ENCODE measurements around the gene USH1G.

Gene USH1G

GRCh38 chr17:74954665-74955421 is 31.8 kb upstream of the USH1G start:
- no peak for TF ChIP-seq CTCF (IDR thresholded peaks at IDR 0.05; ENCODE audit: insufficient read depth, low read length, poor library complexity, severe bottlenecking)
- Histone ChIP-seq H3K27me3 (replicated peaks; ENCODE audit: control insufficient read depth, insufficient read depth, low read length) (no peaks in the 10 kb centered on the region), H3K36me3 (ENCODE audit: control insufficient read depth, insufficient read depth, low read length) (no peaks in the 10 kb centered on the region), H3K4me3 (replicated peaks; ENCODE audit: low read depth, low read length) (no peak overlapping the region)
- no peak for DNase-seq (ENCODE audit: extremely low read depth, insufficient read length)

DNA sequence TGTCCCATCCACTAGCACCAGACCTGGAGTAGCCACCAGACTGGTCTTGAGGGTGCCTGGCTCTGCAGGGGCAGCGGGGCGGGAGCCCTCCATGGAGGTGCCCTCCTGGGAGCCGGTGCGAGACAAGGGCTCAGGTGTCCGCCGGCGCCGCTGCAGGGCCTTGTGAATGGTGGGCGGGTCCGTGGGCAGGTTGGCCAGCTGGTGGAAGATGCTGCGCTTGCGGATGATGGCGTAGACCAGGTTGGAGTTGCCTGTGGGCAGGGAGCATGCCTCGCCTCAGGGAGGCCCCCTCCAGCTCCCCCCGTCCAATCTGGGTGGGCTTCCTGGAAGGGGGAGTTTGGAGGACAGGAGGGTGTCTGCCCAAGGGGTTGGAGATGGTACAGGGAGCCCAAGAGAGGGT is 31.1 kb upstream of the USH1G start:
- H3K27me3 ChIP-seq (replicated peaks; ENCODE audit: control insufficient read depth, insufficient read depth, low read length), result no peaks in the 10 kb centered on the region
- H3K36me3 ChIP-seq (ENCODE audit: control insufficient read depth, insufficient read depth, low read length), result no peaks in the 10 kb centered on the region
- TF ChIP-seq CTCF (IDR thresholded peaks at IDR 0.05; ENCODE audit: insufficient read depth, low read length, poor library complexity, severe bottlenecking), result no peak
- no peak for DNase-seq (ENCODE audit: extremely low read depth, insufficient read length)
- H3K4me3 ChIP-seq (replicated peaks; ENCODE audit: low read depth, low read length), result no peak overlapping the region

GRCh38 chr17:74953134-74953687 is 30.2 kb upstream of the USH1G start:
- H3K27me3 ChIP-seq (replicated peaks; ENCODE audit: control insufficient read depth, insufficient read depth, low read length), result no peaks in the 10 kb centered on the region
- no peak overlapping the region for H3K4me3 ChIP-seq (replicated peaks; ENCODE audit: low read depth, low read length)
- no peak for TF ChIP-seq CTCF (IDR thresholded peaks at IDR 0.05; ENCODE audit: insufficient read depth, low read length, poor library complexity, severe bottlenecking)
- DNase-seq (ENCODE audit: extremely low read depth, insufficient read length), result no peak
- H3K36me3 ChIP-seq (ENCODE audit: control insufficient read depth, insufficient read depth, low read length), result no peaks in the 10 kb centered on the region

DNA sequence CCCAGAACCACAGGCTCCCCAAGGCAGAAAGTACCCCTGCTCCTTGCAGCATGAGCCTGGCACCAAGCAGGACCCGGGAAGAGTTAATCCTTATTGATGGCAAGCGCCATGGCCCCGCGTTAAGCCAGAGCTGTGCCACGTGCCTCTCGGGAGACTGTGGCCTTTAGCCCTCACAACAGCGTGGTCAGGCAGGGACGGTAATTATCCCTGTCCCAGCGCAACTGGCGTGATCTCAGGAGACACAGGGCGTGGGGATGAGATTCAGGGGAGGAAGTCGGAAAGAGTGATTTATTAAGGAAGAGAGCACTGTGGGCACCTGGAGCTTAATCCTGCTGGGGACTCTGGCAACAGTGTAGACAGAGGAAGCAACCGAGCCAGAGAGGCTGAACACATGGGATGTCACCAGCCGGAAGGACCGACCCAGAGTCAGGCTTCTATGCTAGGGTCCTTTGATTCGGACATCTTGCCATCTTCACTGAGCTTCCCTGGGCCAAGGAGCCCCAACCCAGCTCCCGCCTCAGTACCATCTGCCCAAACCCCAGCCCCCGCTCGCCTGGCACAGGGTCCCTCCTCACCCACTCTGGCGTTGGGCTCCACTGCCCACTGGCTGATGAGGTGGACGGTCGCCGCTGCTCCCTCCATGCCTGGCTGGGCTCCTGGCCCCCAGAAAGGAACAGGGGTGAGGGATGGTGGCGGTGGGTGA is 29.5 kb upstream of the USH1G start:
- no peak for TF ChIP-seq CTCF (IDR thresholded peaks at IDR 0.05; ENCODE audit: insufficient read depth, low read length, poor library complexity, severe bottlenecking)
- H3K27me3 ChIP-seq (replicated peaks; ENCODE audit: control insufficient read depth, insufficient read depth, low read length), result no peaks in the 10 kb centered on the region
- H3K4me3 ChIP-seq (replicated peaks; ENCODE audit: low read depth, low read length), result no peak overlapping the region
- DNase-seq (ENCODE audit: extremely low read depth, insufficient read length), result no peak
- no peaks in the 10 kb centered on the region for H3K36me3 ChIP-seq (ENCODE audit: control insufficient read depth, insufficient read depth, low read length)

GRCh38 chr17:74951680-74952421 is 28.8 kb upstream of the USH1G start:
- H3K36me3 ChIP-seq (ENCODE audit: control insufficient read depth, insufficient read depth, low read length), result no peaks in the 10 kb centered on the region
- no peak for TF ChIP-seq CTCF (IDR thresholded peaks at IDR 0.05; ENCODE audit: insufficient read depth, low read length, poor library complexity, severe bottlenecking)
- no peaks in the 10 kb centered on the region for H3K27me3 ChIP-seq (replicated peaks; ENCODE audit: control insufficient read depth, insufficient read depth, low read length)
- DNase-seq (ENCODE audit: extremely low read depth, insufficient read length), result no peak
- H3K4me3 ChIP-seq (replicated peaks; ENCODE audit: low read depth, low read length), result no peak overlapping the region
